Brain pericyte (primary cell): ENCODE data around the gene MYL10.

ENCODE experiments used
- DNase-seq: peaks from one replicate; pipeline ENCODE4 v3.0.0-alpha.2; 2012; ENCODE audit warnings: low read depth, low spot score

MYL10 gene

GRCh38 chr7:101597941-101598340, 31.2 kb downstream of the MYL10 start:
- DNase-seq, result no peak

- no peak for DNase-seq
Measured at GRCh38 chr7:101596898-101597297, 32.2 kb downstream of the MYL10 start.

- DNase-seq, result no peak
Measured at GRCh38 chr7:101595766-101596537, 33.1 kb downstream of the MYL10 start.

GRCh38 chr7:101595246-101595645, 33.9 kb downstream of the MYL10 start:
- no peak for DNase-seq

- no peak for DNase-seq
Measured at GRCh38 chr7:101594790-101595189, 34.3 kb downstream of the MYL10 start.

- no peak for DNase-seq
Measured at GRCh38 chr7:101593556-101593955, 35.5 kb downstream of the MYL10 start.

- no peak for DNase-seq
Measured at GRCh38 chr7:101591504-101591903, 37.6 kb downstream of the MYL10 start.

- no peak for DNase-seq
Measured at GRCh38 chr7:101590663-101591435, 38.2 kb downstream of the MYL10 start.

- DNase-seq, result no peak
Measured at GRCh38 chr7:101589976-101590662, 39.0 kb downstream of the MYL10 start.

GRCh38 chr7:101589052-101589451, 40.0 kb downstream of the MYL10 start:
- DNase-seq, result no peak

- no peak for DNase-seq
Measured at GRCh38 chr7:101588131-101588935, 40.8 kb downstream of the MYL10 start.

- DNase-seq, result no peak
Measured at GRCh38 chr7:101586906-101587677, 42.0 kb downstream of the MYL10 start.

GRCh38 chr7:101586078-101586905, 42.8 kb downstream of the MYL10 start:
- no peak for DNase-seq

GRCh38 chr7:101582971-101583370, 46.1 kb downstream of the MYL10 start:
- DNase-seq, result no peak

- no peak for DNase-seq
Measured at GRCh38 chr7:101581891-101582290, 47.2 kb downstream of the MYL10 start.

- DNase-seq, result no peak
Measured at GRCh38 chr7:101580596-101580995, 48.5 kb downstream of the MYL10 start.

GRCh38 chr7:101578552-101578951, 50.5 kb downstream of the MYL10 start:
- no peak for DNase-seq

GRCh38 chr7:101576998-101577397, 52.1 kb downstream of the MYL10 start:
- DNase-seq, result no peak

- no peak for DNase-seq
Measured at GRCh38 chr7:101575721-101576120, 53.4 kb downstream of the MYL10 start.

GRCh38 chr7:101575168-101575567, 53.9 kb downstream of the MYL10 start:
- no peak for DNase-seq
